HG03439 (cell line): ENCODE data around the gene KCTD16.

Source experiments
- ATAC-seq: cut with Tn5 transposase; IDR thresholded peaks from one replicate; pipeline ENCODE4 v1.9.1; 2021; ENCODE audit warnings: mild to moderate bottlenecking, moderate library complexity; ENCODE audit not compliant: unreplicated experiment

Gene KCTD16

DNA sequence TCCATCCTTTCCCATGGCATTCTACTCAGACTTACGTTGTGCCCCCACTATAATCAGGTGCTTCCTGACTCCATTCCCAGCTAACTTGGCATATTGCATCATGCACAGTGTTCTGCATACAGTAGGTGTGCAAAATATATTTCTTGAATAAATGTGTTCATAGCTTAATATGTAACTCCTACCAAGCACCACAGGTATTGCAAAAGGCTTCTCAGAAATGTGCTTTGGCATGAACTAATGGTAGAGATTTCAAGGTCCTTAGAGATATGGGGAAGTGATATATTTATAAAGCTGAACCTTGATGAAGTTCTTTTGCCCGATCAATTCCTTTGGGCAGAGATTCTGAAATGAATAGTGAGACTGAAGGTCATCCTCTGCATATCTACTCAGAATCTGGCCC lies 220.4 kb downstream of the KCTD16 start:
- no peak for ATAC-seq

DNA sequence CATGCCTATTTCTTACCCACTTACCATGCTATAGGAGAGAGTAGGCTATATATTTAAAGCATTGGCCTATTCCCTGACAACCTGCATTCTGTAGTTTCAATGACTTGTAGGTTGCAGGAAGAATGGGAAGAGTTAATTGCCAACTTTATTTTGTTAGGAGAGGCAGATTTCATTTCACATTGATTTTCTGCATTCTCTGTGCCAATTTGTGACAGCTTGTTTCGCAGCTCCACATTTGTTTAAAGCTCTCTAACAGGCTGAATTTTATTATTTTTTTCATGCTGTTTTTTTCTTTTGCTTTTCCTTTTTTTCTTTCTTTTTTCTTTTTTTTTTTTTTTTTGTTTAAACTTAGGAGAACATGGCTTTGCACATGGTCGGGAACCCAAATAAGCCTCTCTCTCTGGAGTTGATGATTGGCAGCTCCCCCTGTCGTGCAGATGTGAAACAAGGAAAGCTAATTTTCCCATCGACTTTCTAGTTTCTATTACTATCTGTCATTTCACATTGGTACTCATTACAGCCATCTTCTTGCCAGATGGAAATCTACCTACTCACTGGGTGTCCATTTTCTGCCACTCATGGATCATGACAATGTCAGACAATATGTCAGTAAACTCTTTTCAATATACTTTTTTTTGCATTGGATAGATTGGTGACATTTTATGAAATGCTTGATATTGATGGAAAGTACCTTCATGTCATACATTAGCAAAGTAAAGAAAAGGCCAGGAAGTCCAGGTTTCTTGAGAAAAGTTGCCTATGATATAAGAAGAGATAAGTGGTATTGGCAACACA lies 223.2 kb downstream of the KCTD16 start:
- no peak for ATAC-seq

DNA sequence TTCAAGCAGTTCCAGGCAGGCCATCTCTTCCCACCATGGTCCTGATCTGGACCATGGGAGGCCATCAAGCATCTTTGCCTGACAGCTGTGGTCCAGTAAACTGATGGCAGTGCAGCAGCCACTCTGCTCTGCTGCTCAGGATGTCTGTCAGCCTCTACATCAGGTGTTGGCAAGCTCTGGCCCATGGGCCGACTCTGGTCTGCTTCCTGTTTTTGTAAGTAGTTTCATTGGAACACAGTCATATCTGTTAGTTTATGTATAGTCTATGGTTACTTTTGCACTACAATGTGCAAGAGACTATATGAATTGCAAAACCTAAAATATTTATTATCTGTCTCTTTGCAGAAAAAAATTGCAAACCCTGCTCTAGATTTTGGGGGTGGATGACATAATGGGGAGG lies 225.0 kb downstream of the KCTD16 start:
- no peak for ATAC-seq

DNA sequence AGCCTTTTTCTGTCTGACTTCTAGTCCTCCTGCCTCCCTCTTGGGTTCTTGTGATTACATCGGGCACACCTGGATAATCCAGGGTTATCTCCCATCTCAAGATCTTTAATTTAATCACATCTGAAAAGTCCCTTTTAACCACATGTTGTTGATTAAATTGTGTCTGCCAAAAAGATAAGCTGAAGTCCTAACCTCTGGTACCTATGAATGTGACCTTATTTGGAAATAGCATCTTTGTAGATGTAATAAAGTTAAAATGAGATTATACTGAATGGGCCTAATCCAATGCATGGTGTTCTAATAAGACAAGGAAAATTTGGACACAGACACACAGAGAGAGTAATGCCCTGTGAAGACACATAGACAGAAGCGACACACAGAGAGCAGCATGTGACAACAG lies 232.4 kb downstream of the KCTD16 start:
- no peak for ATAC-seq

DNA sequence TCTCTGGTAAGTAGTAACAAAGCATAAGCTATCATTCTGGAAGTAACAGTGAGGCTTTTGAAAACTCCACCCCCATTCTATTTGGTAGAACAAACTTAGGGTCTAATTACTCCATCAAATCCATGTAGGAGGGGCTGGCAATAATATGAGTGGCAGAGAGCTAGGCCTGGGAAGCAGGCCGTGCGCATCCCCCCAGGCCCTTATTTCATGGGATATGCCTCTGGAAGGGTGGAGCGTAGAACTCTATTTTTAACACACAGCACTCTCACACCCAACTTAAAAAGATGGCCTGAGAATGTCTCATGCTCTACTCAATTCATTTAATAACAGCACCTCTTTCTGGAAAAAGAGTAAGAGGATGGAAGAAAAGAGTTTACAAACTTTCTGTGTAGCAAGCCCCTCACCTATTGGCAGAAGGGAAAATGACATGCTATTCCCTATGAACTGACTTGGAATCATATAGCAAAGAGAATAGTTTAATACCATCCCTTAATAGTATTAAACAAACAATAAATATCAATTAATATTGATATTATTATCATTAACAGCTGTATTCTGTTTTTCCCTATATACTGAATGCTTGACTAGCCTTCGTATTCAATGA lies 233.2 kb downstream of the KCTD16 start:
- no peak for ATAC-seq

DNA sequence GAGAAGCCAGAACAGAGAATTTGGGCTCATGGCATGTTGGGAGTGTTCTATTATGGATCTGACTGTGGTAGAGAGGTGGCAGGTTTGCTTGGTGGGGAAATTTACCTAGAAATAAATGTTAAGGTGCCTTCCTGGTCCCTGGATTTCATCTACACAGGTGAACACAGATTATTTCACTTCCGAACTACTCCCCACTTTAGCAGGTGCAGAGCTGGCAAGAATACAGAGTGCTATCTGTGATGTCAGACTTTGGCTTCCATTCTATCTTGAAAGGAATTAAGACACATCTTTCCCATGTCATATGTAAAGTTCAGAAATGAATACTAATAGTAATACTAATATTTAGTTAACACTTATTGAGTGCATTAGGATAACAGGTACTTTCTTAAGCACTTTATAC lies 234.0 kb downstream of the KCTD16 start:
- ATAC-seq = no peak

DNA sequence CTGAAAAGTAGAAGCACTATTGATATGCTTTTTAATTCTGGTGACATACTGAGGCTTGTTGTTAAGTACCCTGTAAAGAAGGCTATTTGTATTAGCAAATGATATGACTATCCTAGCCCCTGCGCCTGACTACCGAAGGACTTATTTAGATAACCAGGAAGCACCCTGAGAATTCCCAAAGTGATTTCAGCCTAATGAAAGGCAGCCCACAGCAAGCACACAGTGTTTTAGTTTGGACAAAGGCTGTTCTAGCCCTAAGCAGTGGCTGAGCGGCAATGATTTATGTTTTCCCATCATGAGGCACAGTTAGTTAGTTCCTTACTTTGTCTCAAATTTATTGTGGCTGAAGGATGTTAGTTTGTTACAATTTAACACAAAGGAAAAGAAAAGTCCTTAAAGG lies 235.3 kb downstream of the KCTD16 start:
- ATAC-seq = no peak

DNA sequence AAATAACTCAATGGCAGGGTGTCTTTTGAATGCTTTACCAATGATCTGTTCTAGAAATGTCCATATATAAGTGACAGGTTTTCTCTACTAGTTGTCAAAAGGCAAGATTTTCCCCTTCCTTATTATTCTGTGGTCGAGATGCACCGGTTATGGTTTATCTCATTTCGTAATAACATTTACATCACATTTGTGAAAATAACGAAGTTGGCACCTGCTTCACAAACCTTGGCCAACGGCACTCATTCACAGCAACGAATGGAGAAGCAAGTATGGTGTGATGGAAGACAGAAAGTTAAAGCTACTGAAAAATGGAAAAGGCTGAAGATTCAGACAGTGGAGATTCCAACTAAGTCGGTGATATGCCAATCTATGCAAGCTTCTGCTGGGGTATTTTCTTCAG lies 235.8 kb downstream of the KCTD16 start:
- ATAC-seq = no peak

DNA sequence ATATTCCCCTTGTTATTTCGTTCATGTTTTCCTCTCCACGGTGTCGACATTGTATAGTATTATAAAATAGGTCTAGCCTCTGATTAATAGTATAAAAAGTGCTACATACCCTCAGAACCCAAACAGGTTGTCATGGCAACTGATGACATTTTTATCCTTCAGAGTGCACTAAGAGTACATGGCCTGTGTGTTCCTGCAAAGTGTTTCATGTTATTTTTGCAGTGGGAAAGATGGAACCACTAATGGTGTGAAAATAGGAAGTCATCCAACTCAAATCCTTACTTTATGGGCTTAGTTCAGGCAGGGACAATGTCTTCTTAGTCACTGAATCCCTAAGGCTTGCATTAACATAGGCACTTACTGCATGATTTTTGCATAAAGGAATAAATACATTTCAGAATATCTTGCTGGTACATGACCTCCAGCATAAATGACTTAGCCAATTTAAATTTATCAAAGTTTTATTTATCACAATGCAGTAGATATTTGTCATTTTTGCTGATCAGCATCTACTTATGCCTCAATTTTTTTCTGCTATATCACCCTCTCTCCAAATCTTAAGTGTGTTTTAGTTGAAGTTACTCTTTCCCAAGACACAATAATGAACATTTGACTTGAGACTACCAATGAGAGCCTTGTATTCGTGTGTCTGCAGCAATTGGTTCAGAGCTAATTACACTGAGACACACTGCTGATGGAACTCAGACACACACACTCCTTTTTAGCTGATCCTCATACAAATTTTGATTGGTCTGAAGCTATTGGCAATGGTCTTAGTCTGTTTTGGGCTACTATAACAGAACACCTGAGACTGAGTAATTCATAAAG lies 243.7 kb downstream of the KCTD16 start:
- ATAC-seq = no peak

DNA sequence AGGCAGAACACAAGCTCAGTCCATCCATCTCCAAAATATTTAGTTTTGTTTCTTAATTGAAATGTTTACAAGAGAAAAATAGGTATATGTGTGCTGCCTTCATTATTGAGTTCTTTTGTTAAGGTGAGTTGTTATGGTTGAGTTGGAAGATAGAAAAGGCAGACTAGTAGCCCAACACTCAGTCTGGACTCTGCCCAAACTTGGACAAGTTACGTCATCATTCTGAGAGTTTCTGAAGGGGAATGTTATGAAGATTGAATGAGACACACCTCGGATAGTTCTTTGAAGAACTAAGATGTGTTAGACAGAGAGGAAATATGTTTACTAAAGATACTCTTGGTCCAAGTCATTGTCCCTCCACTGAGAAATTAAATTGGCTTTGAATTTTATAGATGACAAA lies 245.5 kb downstream of the KCTD16 start:
- no peak for ATAC-seq

DNA sequence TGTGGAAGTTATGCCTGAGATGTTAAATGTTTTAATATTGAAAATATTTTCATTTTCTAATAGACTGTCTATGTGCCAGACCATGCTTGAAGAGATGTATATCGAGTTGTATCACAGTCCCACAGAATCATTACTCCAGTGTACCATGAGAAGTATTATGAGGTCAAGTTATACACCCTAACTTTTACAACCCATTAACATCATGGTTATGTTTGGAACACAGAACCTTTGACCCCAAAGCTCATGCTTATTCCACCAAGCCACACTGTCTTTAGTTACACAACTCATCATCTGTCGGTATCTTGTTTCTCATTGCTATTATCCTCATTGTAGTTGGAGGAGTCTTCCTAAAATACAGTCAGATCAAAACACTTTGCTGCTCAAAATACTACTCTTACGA lies 248.0 kb downstream of the KCTD16 start:
- no peak for ATAC-seq

DNA sequence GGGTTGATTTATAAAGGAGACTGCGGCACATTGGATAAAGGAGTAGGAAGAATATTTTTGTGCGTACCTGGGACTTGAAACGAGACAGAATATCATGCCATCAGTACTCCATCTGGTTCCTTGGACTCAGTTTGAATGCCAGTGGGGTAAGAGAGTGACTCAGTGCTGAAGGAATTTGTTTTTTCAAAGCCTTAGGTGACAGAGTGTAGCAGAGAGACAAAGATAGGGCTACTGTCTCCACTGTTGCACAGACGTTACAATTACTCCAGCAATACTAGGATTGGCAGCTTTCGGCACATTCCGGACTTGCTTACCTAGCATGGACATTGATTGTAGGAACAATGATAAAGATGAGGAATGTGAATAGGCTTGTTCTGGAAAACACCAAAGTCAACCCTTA lies 250.7 kb downstream of the KCTD16 start:
- no peak for ATAC-seq

DNA sequence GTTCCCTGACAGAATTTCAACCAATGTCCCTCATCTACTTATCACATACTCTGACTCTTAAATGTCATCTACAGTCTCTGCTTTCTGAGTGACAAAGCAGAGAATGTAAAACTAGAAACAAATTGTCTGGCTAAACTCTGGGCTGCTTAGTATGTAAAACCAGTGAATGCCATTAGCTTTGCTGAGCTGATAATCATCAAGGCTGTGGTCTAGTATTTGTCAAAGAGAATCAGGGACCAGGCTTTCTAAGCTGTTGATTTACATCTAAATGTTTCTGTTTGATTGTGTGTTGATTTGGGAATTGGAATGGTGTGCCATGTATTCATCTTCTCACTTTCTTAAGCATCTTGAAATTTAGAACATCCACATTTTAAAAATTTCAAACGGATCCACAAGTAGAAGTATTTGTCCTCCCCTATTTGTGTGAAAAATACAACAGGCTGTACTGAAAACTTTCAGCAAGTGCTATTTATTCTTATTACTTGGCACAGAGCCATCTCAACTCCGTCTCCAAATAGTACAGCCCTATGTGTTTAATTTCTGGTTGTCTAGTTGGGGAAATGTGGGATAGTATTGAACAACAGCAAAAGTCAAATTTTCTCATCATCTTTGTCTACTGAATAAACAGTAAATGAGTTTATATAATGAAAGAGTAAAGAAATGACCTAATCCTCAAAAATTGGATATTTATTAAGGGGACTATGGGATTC lies 251.5 kb downstream of the KCTD16 start:
- no peak for ATAC-seq

DNA sequence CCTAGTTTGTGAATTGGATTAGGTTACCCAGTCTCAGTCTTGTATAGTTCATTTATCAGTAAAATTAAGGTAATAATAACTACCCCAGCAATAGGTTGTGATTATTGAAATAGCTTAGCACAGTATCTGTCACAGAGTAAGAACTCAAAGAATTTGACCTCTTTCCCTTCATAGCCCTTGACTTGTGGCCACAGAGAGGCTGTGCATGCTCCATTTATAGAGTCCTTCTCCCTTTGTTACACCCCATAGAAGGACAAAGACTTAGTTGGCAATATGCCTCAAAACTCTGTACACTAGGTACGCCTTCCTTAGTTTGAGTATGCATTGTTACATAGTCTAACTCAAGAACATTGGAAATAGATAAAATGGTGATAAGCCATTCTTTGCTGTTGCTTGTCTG lies 257.2 kb downstream of the KCTD16 start:
- no peak for ATAC-seq

DNA sequence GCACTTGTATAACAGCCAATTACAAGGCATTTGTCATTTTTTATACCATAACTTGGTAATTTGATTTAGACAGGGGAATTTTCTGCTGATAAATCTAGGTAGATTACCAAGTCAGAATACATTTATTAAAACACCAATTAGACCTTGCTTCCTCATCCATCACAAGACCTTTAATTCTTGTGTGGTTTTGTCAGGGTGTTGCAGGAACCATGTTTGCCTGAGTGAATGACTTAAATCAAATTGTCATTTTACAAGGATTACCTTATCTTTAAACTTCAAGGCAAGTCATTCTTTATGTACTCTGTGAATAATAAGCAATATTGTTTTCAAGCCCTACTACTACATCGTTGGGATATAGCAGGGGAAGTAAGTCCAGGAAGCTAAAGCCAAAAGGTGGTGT lies 257.7 kb downstream of the KCTD16 start:
- no peak for ATAC-seq

DNA sequence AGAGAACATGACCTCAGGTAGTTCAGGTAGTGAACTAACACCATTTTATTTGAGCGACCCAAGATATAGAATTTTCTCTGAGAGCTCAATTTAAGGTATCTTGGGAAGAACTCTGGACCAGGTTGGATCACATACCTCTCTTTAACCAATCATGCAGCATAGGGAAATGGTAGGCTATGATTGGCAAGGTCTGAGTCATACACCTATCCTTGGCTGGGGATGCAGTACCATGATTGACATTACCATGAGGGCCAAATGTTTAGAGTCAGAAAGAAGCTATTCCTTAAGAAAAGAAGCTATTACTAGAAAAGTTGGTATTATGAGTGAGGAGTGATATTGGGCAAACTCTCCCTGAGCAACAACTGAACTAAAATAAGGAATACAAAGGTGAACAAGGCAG lies 258.7 kb downstream of the KCTD16 start:
- no peak for ATAC-seq

DNA sequence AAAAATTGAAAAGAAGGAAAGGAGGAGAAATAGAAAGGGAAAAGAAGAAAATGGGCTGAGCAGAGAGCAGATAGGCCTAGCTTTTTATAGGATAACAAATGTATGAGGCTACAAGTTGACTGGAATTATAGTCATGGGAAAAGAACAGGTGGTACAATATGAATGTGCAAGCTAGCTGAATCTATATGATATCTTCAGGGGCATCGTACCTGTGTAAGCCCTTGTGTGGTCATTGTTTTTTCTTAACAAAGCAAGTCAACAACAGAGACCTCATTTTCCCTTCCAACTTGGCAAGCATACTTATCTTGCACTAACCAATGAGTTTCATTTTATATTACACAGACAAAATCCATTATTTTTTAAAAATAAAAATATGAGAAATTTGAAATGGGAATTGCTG lies 259.2 kb downstream of the KCTD16 start:
- ATAC-seq = no peak

DNA sequence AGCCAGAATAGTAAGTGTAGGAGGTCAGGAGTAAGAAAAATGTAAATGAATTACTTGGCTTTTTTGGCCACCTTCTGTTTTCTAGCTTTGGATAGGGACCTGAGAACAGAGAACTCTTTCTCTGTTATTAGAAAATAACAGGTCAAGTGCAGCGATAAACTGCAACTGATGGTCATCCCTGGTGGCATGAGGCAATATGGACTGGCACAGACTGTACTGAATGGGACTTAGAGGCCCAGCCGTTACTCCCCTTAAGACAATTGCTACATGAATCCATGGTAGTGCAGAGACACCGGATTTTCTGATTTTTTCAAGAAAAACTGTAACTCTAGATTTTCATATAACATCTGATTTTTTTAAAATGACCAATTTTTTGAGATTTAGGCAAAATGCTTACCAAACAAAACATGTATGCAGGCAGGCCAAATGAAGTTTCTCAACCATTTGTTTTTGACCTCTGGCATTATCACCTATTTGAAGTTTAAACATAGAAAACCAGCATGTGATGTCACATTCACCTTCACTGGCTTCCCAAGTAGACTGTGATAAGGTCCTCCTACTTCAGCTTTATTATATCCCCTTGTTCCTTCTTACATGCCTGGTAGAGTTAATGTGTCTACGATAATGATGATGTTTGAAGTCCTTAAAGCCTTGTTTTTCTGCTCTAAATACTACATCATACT lies 262.6 kb downstream of the KCTD16 start:
- no peak for ATAC-seq

DNA sequence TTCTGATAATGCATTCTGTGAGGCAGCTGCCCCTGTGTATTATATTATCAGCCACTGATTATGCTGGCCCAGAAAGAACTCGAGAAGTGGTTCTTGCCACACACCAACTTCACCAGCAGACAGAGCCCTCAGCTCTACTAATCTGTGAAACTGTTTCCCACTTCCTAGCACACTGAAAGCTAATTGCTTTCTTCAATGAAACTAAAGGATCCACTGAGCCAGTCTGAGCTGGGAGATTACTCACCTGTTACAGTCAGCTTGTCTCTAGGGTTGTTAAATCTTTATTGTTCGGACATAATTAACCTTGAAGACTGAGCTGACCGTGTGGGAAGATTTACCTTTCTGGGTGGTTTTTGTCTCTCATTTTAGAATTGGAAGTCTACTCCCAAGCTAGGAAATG lies 263.2 kb downstream of the KCTD16 start:
- ATAC-seq = no peak

DNA sequence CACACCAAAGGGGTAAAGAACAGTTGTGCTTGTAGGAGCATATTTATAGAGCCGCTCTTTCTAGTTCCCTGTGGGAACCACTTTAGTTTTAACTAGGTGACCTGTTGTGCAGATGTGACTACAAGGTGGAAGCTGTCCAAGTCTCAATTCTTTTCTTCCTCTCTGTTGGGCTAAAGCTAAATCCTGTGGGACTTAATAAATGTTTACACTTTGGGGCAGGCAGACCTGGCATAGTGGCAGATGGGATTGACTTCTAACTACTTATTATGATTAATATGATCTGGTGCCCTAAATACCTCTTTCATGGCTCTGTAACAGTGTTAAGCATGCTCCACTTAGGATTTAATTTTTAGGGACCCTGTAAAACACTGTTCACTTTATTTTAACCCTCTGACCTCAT lies 265.3 kb downstream of the KCTD16 start:
- ATAC-seq = no peak

DNA sequence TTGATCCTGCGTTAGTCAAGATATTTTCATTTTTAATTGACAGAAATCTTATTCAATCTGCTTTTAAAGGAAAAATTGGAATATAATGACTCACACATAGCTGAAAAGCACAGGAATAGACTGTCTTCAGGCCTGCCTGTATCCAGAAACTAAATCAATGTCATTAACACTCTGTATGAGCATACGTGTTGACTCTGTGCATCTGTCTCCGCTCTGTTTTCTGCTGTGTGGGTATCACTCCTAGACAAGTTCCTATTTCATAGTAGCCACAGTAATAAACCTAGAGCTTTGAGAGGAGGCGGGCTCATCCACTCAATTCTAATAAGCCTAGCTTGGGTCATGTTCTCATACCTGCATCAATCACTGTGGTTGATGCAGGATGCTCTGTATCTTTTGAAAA lies 267.6 kb downstream of the KCTD16 start:
- ATAC-seq = no peak
